Fibroblast of lung (primary cell): ENCODE measurements around the gene NOM1. TPM values are rescaled to one million over a fixed set of nuclear protein-coding genes. Genes with fewer than 3 reads are reported as not detected.

Experiments
- DNase-seq, 2 donors: peaks; one replicate each; pipeline versions ENCODE4 v3.0.0 to v3.0.0-alpha.2; 2010; ENCODE audit warnings: low read depth in 2 of 2
- H2AFZ ChIP-seq: 2 replicates; pipeline ENCODE4 v1.5.1; 2012; ENCODE audit warnings: low read length, control low read depth, inconsistent platforms
- H3K27ac ChIP-seq: 2 replicates; pipeline ENCODE4 v1.5.1; 2011; ENCODE audit warnings: low read length, control low read depth; ENCODE audit not compliant: insufficient read depth
- H3K27me3 ChIP-seq: 2 replicates; pipeline ENCODE4 v1.5.1; 2011; ENCODE audit warnings: mild to moderate bottlenecking, low read length; ENCODE audit not compliant: control insufficient read depth, insufficient read depth
- H3K36me3 ChIP-seq: 2 replicates; pipeline ENCODE4 v1.5.1; 2011; ENCODE audit warnings: low read length; ENCODE audit not compliant: control insufficient read depth, insufficient read depth
- H3K4me1 ChIP-seq: 2 replicates; pipeline ENCODE4 v1.5.1; 2011; ENCODE audit warnings: low read length; ENCODE audit not compliant: control insufficient read depth, insufficient read depth; ENCODE audit errors: extremely low read depth
- H3K4me2 ChIP-seq: 2 replicates; pipeline ENCODE4 v1.5.1; 2011; ENCODE audit warnings: low read length, control low read depth; ENCODE audit not compliant: insufficient read depth; ENCODE audit errors: extremely low read depth
- H3K4me3 ChIP-seq, 4 experiments: fragments of 200-600 bp in 1 of 4; sonication (generic) in 1 of 4; replicated peaks in 1 of 4; 2 replicates each; pipeline ENCODE4 v1.5.1; 2011 to 2016; ENCODE audit warnings: low read length in 4 of 4, low read depth in 3 of 4, mild to moderate bottlenecking in 3 of 4, control low read depth in 2 of 4, inconsistent platforms in 1 of 4, mixed read lengths in 1 of 4; ENCODE audit not compliant: insufficient read depth in 1 of 4; ENCODE audit errors: control extremely low read depth in 1 of 4
- H3K79me2 ChIP-seq: 2 replicates; pipeline ENCODE4 v1.5.1; 2012; ENCODE audit warnings: mild to moderate bottlenecking, low read length, inconsistent platforms; ENCODE audit not compliant: control insufficient read depth, insufficient read depth
- H3K9ac ChIP-seq: 2 replicates; pipeline ENCODE4 v1.5.1; 2011; ENCODE audit warnings: mild to moderate bottlenecking, low read length, control low read depth; ENCODE audit not compliant: insufficient read depth
- H3K9me3 ChIP-seq: 2 replicates; pipeline ENCODE4 v1.5.1; 2012; ENCODE audit warnings: low read depth, low read length; ENCODE audit not compliant: control insufficient read depth, insufficient read depth
- H4K20me1 ChIP-seq: 2 replicates; pipeline ENCODE4 v1.5.1; 2011; ENCODE audit warnings: low read length; ENCODE audit not compliant: control insufficient read depth, insufficient read depth; ENCODE audit errors: extremely low read depth
- CTCF ChIP-seq, 2 donors: IDR thresholded peaks in 1 of 2; conservative IDR thresholded peaks in 1 of 2; 1 replicate in 1 of 2; 2 replicates in 1 of 2; pipeline ENCODE4 v1.5.1; 2011 to 2012; ENCODE audit warnings: low read length in 2 of 2, control low read depth in 1 of 2, inconsistent platforms in 1 of 2, low read depth in 1 of 2, mild to moderate bottlenecking in 1 of 2
- EZH2 ChIP-seq: IDR thresholded peaks from 2 replicates; pipeline ENCODE4 v1.5.1; 2012; ENCODE audit warnings: low read length, control low read depth, mild to moderate bottlenecking; ENCODE audit errors: missing control alignments
- polyA plus RNA-seq, 2 donors: library from polyadenylated mRNA; depleted of rRNA in 1 of 2; stranded (reverse) in 1 of 2; unstranded in 1 of 2; fragments of >200 nt; gene quantifications; 2 replicates each; pipeline ENCODE4 v1.2.1, GENCODE V29; 2011 to 2012; ENCODE audit warnings: missing spikeins in 1 of 2
- total RNA-seq: library from RNA; depleted of rRNA; stranded (reverse); fragments of >200 nt; gene quantifications from 2 replicates; pipeline ENCODE4 v1.2.1, GENCODE V29; 2014

Gene NOM1
- total and polyA plus RNA-seq, 2 donors (not counting 1 experiment from before 2014, with no cell fraction given) = 5.6 to 13.9 TPM

DNA sequence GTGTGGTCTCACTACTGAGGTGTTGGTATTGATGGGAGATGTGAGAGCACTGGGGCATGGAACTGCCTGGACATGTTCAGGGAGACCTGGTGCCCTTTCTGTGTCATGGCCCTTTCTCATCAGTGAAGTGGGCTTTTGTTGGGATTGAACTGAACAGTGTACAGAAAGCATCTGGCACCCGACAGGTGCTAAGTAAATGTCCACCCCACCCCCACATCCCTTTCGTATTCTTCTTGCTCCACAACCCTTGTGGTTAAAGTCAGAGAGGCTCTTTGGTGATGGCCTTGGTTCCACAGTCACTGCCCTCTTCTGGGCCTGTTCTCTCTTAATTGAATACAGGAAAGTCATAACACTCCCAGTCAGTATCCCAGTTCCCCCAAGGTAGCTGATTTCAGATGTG lies 5.4 kb downstream of the NOM1 start:
- Histone ChIP-seq H3K9me3 (no peaks in the 10 kb centered on the region), H3K4me2 (no peak overlapping the region), H3K4me3 (no peak overlapping the region), H3K4me1 (no peaks in the 10 kb centered on the region), H4K20me1 (no peaks in the 10 kb centered on the region), H3K27ac (no peak overlapping the region), H3K9ac (no peak overlapping the region), H2AFZ (no peak overlapping the region), H3K36me3 (peaks cover 23% of the 10 kb centered on the region), H3K27me3 (no peaks in the 10 kb centered on the region), H3K79me2 (peaks cover 54% of the 10 kb centered on the region)
- no peak for TF ChIP-seq EZH2
- TF ChIP-seq CTCF (conservative IDR thresholded peaks at IDR 0.05 in 1 of 2, IDR thresholded peaks at IDR 0.05 in 1 of 2; ENCODE audit: low read depth in 1 of 2, low read length in 2 of 2) = no peak
- no peak for DNase-seq

- peaks cover 29% of the 10 kb centered on the region for H3K36me3 ChIP-seq
- TF ChIP-seq EZH2 (no peak), CTCF (conservative IDR thresholded peaks at IDR 0.05 in 1 of 2, IDR thresholded peaks at IDR 0.05 in 1 of 2; ENCODE audit: low read depth in 1 of 2, low read length in 2 of 2) (no peak)
Measured at GRCh38 chr7:156956727-156957126, 7.2 kb downstream of the NOM1 start.

DNA sequence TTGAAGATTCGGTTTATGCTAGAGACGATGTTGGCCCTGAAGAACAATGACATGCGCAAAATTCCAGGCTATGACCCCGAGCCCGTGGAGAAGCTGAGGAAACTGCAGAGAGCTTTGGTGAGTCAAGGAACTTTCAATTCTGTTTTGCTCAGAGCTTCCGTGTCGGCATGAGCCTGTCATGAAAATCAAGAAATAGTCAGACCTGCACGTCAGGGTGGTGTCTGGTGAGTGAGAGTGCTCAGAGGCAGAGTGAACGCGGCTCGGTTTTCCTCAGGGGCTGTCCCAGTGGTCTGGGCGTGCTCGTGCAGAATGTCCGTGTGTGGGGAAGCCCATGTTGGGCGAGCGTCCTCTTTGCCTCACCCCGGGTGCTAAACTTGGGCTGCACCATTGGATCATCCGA lies 12.6 kb downstream of the NOM1 start:
- no peak for DNase-seq
- Histone ChIP-seq H3K36me3 (peaks cover 35% of the 10 kb centered on the region), H3K9me3 (no peaks in the 10 kb centered on the region), H3K4me3 (no peak overlapping the region), H3K4me2 (no peak overlapping the region), H2AFZ (no peak overlapping the region), H3K27me3 (no peaks in the 10 kb centered on the region), H4K20me1 (no peaks in the 10 kb centered on the region), H3K9ac (no peak overlapping the region), H3K27ac (no peak overlapping the region), H3K79me2 (no peaks in the 10 kb centered on the region), H3K4me1 (no peaks in the 10 kb centered on the region)
- TF ChIP-seq EZH2 (no peak), CTCF (conservative IDR thresholded peaks at IDR 0.05 in 1 of 2, IDR thresholded peaks at IDR 0.05 in 1 of 2; ENCODE audit: low read depth in 1 of 2, low read length in 2 of 2) (no peak)

More at GRCh38 chr7:156956727-156957126, 7.2 kb downstream of the NOM1 start:
- no peak overlapping the region for H2AFZ ChIP-seq
- H3K79me2 ChIP-seq = peaks cover 38% of the 10 kb centered on the region
- no peak overlapping the region for H3K4me2 ChIP-seq
- H3K27ac ChIP-seq = no peak overlapping the region
- H3K9me3 ChIP-seq = no peaks in the 10 kb centered on the region
- no peaks in the 10 kb centered on the region for H4K20me1 ChIP-seq
- H3K27me3 ChIP-seq = no peaks in the 10 kb centered on the region
- no peak overlapping the region for H3K4me3 ChIP-seq
- no peak overlapping the region for H3K9ac ChIP-seq
- no peaks in the 10 kb centered on the region for H3K4me1 ChIP-seq
- DNase-seq = no peak
